ENCODE data around the gene PHF23. TPM values are rescaled to one million over a fixed set of nuclear protein-coding genes. Genes with fewer than 3 reads are reported as not detected.

The PHF23 gene
- total and polyA plus RNA-seq, 2 of the 4 experiments (the other 2 are of a cell fraction), result 44.8 to 58.5 TPM

- TF ChIP-seq POLR2A (IDR thresholded peaks at IDR 0.05; ENCODE audit: low read depth, low read length) (no peak), RAD21 (IDR thresholded peaks at IDR 0.05; ENCODE audit: low read length) (no peak), MAZ (IDR thresholded peaks at IDR 0.05; ENCODE audit: borderline replicate concordance, low read depth, low read length) (no peak), RCOR1 (IDR thresholded peaks at IDR 0.05; ENCODE audit: insufficient replicate concordance, low read length) (no peak)
Measured at GRCh38 chr17:7204336-7204735, 34.9 kb downstream of the PHF23 start (continued).

- H3K14ac ChIP-seq (replicated peaks; ENCODE audit: low read depth, low read length), result no peak overlapping the region
- ChIA-PET POLR2A (ENCODE audit: unreplicated experiment) (no interaction called here), CTCF (no interaction called here)
- H3K79me1 ChIP-seq (ENCODE audit: low read depth in 1 of 2, low read length in 2 of 2), result peaks cover 13 to 54% of the 10 kb centered on the region in 2 experiments
- H3K27ac ChIP-seq (ENCODE audit: insufficient read depth, low read length), result no peak overlapping the region
- intact Hi-C loops (cut with micrococcal nuclease), result no loop called here
- H3K4me3 ChIP-seq (ENCODE audit: insufficient read depth, low read depth, low read length), result no peak overlapping the region
- H2BK120ac ChIP-seq (ENCODE audit: low read depth, low read length), result no peak overlapping the region
- no peaks in the 10 kb centered on the region for H3K9me3 ChIP-seq (ENCODE audit: control insufficient read depth, insufficient read depth, low read length)
- ATAC-seq (ENCODE audit: low read depth) (no peak), DNase-seq (no peak)
- peak overlapping the region; percentile 28 for H2AK9ac ChIP-seq (replicated peaks; ENCODE audit: low read depth, low read length, poor library complexity)
- H2BK20ac ChIP-seq (ENCODE audit: low read depth, low read length), result no peak overlapping the region
- H4K8ac ChIP-seq (ENCODE audit: low read depth in 2 of 2, low read length in 2 of 2), result no peak overlapping the region
- H3K36me3 ChIP-seq (ENCODE audit: control insufficient read depth, insufficient read depth, low read length), result peaks cover 21% of the 10 kb centered on the region
- no peak overlapping the region for H2BK15ac ChIP-seq (ENCODE audit: low read depth, low read length)
- no peak overlapping the region for H3K56ac ChIP-seq (ENCODE audit: extremely low read depth, insufficient read depth, low read length)
- H3K4me2 ChIP-seq (ENCODE audit: low read depth, low read length), result no peak overlapping the region
- H3K27me3 ChIP-seq (ENCODE audit: control insufficient read depth, insufficient read depth, low read length), result no peaks in the 10 kb centered on the region
- H3K9me1 ChIP-seq (ENCODE audit: insufficient read depth, low read length), result peaks cover 10% of the 10 kb centered on the region
- no peak overlapping the region for H3K23ac ChIP-seq (ENCODE audit: low read depth, low read length)
- H4K5ac ChIP-seq (ENCODE audit: low read depth, low read length), result no peak overlapping the region
- H4K20me1 ChIP-seq (ENCODE audit: insufficient read depth, low read length), result peaks cover 23% of the 10 kb centered on the region
- 92% methylated on average over 6 of the region's 16 CpGs; no CpG with 5 or more reads in 1 of the 2 experiments for WGBS, 2 experiments (ENCODE audit: extremely low coverage in 2 of 2, insufficient read length in 1 of 2)
- no peak overlapping the region for H3K18ac ChIP-seq (ENCODE audit: low read depth, low read length)
- H2AK5ac ChIP-seq (ENCODE audit: low read depth, low read length), result no peak overlapping the region
- no peak overlapping the region for H2BK5ac ChIP-seq (ENCODE audit: low read depth, low read length, poor library complexity, severe bottlenecking)
- H3K9ac ChIP-seq (ENCODE audit: low read depth, low read length), result no peak overlapping the region
- BruUV-seq (replicated peaks), result TSS peak; percentile 82
- no peak overlapping the region for H2AFZ ChIP-seq (replicated peaks; ENCODE audit: low read length, poor library complexity)
- H3K4ac ChIP-seq (ENCODE audit: low read depth, low read length), result no peak overlapping the region
- peaks cover 9% of the 10 kb centered on the region for H3K4me1 ChIP-seq (ENCODE audit: control insufficient read depth, insufficient read depth, low read length)
- dilution Hi-C loops (cut with HindIII; ENCODE audit: low sequenced_read_pairs, unreplicated experiment), result no loop called here
- in situ Hi-C loops (cut with MboI; ENCODE audit: low sequenced_read_pairs), result no loop called here
- no peak overlapping the region for H4K91ac ChIP-seq (ENCODE audit: insufficient read depth, low read depth, low read length)
- TF ChIP-seq CEBPB (IDR thresholded peaks at IDR 0.05; ENCODE audit: low read depth, low read length) (no peak), ELK1 (IDR thresholded peaks at IDR 0.05; ENCODE audit: borderline replicate concordance, low read depth, low read length) (no peak), FOS (IDR thresholded peaks at IDR 0.05; ENCODE audit: low read depth, low read length) (no peak), USF2 (IDR thresholded peaks at IDR 0.05; ENCODE audit: low read depth, low read length) (no peak), RAD21 (IDR thresholded peaks at IDR 0.05; ENCODE audit: low read length) (no peak), MXI1 (IDR thresholded peaks at IDR 0.05; ENCODE audit: borderline replicate concordance, low read depth, low read length) (no peak), RCOR1 (IDR thresholded peaks at IDR 0.05; ENCODE audit: insufficient replicate concordance, low read length) (no peak), MAFK (IDR thresholded peaks at IDR 0.05; ENCODE audit: low read depth, low read length) (no peak), BHLHE40 (IDR thresholded peaks at IDR 0.05; ENCODE audit: low read depth, low read length) (no peak), POLR2A (IDR thresholded peaks at IDR 0.05; ENCODE audit: low read depth, low read length) (no peak), NFE2L2 (IDR thresholded peaks at IDR 0.05; ENCODE audit: low read depth, low read length) (no peak), RFX5 (IDR thresholded peaks at IDR 0.05; ENCODE audit: low read depth, low read length) (no peak), MAZ (IDR thresholded peaks at IDR 0.05; ENCODE audit: borderline replicate concordance, low read depth, low read length) (no peak), SMC3 (IDR thresholded peaks at IDR 0.05; ENCODE audit: low read depth, low read length) (no peak), CHD1 (IDR thresholded peaks at IDR 0.05; ENCODE audit: low read depth, low read length) (no peak)
Measured at GRCh38 chr17:7203391-7203790, 35.9 kb downstream of the PHF23 start.

All from IMR-90 (cell line).